KMS-11 (cell line): ENCODE results near the gene ARHGAP22.

Experiments used
- H2AFZ ChIP-seq: fragments of 200-600 bp; sonication (generic); 2 replicates; pipeline ENCODE4 v1.6.1; 2016; ENCODE audit warnings: antibody characterized with exemption, mixed run types, low read depth
- H3K27ac ChIP-seq: fragments of 200-600 bp; sonication (generic); 2 replicates; pipeline ENCODE4 v1.6.1; 2016; ENCODE audit warnings: mild to moderate bottlenecking, mixed run types
- H3K27me3 ChIP-seq: fragments of 200-600 bp; sonication (generic); 2 replicates; pipeline ENCODE4 v1.6.1; 2017; ENCODE audit warnings: mild to moderate bottlenecking, low read depth, mixed run types, moderate library complexity; ENCODE audit not compliant: insufficient read depth
- H3K36me3 ChIP-seq: fragments of 200-600 bp; sonication (generic); 2 replicates; pipeline ENCODE4 v1.6.1; 2017; ENCODE audit warnings: mild to moderate bottlenecking, mixed run types; ENCODE audit not compliant: insufficient read depth
- H3K4me1 ChIP-seq: fragments of 200-600 bp; sonication (generic); 2 replicates; pipeline ENCODE4 v1.6.1; 2016; ENCODE audit warnings: mild to moderate bottlenecking, low read depth, mixed run types; ENCODE audit not compliant: poor library complexity, severe bottlenecking
- H3K4me2 ChIP-seq: fragments of 200-600 bp; sonication (generic); 2 replicates; pipeline ENCODE4 v1.7.0; 2016; ENCODE audit warnings: mild to moderate bottlenecking, mixed run types
- H3K4me3 ChIP-seq: fragments of 200-600 bp; sonication (generic); IDR thresholded peaks from 2 replicates; pipeline ENCODE4 v1.6.1; 2017; ENCODE audit warnings: low read depth, low read length, mixed read lengths; ENCODE audit not compliant: insufficient read depth
- H3K79me2 ChIP-seq: fragments of 200-600 bp; sonication (generic); 2 replicates; pipeline ENCODE4 v1.6.1; 2016; ENCODE audit warnings: low read depth, mixed run types; ENCODE audit not compliant: insufficient read depth
- H3K9ac ChIP-seq: fragments of 200-600 bp; sonication (generic); 2 replicates; pipeline ENCODE4 v1.6.1; 2016; ENCODE audit warnings: mild to moderate bottlenecking, mixed run types
- H4K20me1 ChIP-seq: fragments of 200-600 bp; sonication (generic); 2 replicates; pipeline ENCODE4 v1.6.1; 2016; ENCODE audit warnings: mild to moderate bottlenecking, mixed run types; ENCODE audit not compliant: insufficient read depth
- TF ChIP-seq, protein P1 (sequence below): fragments of 200-600 bp; sonication (generic); conservative IDR thresholded peaks from 2 replicates; pipeline ENCODE4 v1.6.1; 2017; ENCODE audit warnings: low read depth, mild to moderate bottlenecking, antibody characterized with exemption, low read length, moderate library complexity, mixed read lengths

ARHGAP22 gene

DNA sequence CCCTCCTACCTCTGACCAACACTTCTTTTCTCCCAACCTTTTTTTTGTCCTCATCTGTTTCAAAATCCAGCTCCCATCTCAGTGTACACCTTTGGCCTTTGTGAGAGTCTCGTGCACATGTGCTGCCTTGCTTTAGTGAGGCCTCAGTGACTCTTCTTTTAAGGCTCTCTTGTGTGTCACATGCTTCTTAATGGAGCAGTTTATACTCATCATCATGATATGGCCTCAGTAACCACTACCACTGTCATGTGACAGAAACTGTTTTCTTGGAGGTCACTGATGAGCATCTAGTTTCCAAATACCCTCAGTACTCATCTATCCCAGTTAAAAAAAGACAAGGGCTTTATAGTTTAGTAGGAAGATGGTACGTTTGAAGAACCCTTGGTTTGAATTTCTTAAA lies 8.1 kb upstream of the ARHGAP22 start:
- Histone ChIP-seq H3K4me1 (peaks cover 44% of the 10 kb centered on the region), H3K4me3 (no peak overlapping the region), H3K27ac (no peak overlapping the region), H3K79me2 (no peaks in the 10 kb centered on the region), H3K9ac (no peak overlapping the region), H3K27me3 (no peaks in the 10 kb centered on the region), H2AFZ (no peak overlapping the region), H4K20me1 (no peaks in the 10 kb centered on the region), H3K4me2 (no peak overlapping the region; the same call in 1 of the 2 replicates), H3K36me3 (no peaks in the 10 kb centered on the region)
- TF ChIP-seq, protein P1, sequence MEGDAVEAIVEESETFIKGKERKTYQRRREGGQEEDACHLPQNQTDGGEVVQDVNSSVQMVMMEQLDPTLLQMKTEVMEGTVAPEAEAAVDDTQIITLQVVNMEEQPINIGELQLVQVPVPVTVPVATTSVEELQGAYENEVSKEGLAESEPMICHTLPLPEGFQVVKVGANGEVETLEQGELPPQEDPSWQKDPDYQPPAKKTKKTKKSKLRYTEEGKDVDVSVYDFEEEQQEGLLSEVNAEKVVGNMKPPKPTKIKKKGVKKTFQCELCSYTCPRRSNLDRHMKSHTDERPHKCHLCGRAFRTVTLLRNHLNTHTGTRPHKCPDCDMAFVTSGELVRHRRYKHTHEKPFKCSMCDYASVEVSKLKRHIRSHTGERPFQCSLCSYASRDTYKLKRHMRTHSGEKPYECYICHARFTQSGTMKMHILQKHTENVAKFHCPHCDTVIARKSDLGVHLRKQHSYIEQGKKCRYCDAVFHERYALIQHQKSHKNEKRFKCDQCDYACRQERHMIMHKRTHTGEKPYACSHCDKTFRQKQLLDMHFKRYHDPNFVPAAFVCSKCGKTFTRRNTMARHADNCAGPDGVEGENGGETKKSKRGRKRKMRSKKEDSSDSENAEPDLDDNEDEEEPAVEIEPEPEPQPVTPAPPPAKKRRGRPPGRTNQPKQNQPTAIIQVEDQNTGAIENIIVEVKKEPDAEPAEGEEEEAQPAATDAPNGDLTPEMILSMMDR = no peak

DNA sequence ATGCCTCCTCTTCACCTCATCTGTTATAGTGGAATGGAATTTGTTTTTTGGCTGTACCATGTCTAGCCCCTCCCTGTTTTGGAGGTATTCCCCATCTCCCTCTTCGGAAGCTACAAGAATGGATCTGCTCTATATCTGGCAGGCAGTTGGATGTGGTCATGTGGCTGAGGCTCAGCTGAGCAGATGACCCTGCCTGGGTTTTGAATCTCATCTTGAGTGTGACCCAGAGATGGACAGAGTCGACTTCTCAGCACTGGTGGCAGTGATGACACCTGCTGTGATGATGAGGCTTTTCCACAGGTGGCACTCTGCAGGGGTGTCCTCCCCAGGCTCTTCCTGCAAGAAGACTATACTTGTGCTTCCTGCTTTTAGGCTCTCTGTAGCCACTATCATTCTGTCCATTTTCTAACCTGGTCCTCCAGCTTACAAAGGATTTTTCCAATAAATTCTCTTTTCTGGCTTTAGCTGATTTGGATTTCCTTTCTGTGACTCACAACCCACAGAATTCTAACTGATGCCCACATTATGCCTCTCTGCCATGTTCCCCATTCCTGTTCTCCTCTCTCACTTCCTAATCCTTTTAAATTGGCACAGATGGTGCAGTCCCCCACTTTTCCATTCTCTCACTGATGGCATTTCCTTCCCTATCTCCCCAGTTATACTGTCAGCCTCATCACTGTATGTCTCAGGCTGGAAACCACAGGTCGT lies 7.5 kb upstream of the ARHGAP22 start:
- Histone ChIP-seq H3K4me3 (no peak overlapping the region), H3K4me2 (no peak overlapping the region), H2AFZ (no peak overlapping the region), H3K9ac (no peak overlapping the region), H3K79me2 (no peaks in the 10 kb centered on the region), H3K27ac (no peak overlapping the region), H3K4me1 (peaks cover 48% of the 10 kb centered on the region), H3K27me3 (no peaks in the 10 kb centered on the region), H4K20me1 (no peaks in the 10 kb centered on the region), H3K36me3 (no peaks in the 10 kb centered on the region)
- TF ChIP-seq, protein P1 = no peak

DNA sequence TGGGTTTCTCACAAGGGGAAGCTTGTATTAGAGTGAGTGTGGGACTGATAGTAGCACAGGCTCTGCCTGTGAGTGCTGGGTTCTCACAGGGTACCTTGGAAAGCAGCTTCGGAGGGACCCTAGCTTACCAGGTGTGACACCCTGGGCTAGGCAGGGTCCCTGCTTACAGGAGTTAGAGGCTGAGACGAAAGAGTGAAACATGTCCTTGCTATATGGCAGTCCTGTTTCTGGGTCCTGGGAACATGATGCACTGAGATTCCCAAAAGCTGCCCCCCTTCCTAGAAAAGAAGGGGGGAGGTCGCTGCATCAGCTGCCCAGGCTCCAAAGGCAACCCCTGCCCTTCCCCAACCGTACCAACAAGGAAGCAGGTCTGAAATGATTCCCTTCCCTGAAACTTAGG lies 6.3 kb upstream of the ARHGAP22 start:
- Histone ChIP-seq H3K27ac (no peak overlapping the region), H3K36me3 (no peaks in the 10 kb centered on the region)
- TF ChIP-seq, protein P1 = no peak

DNA sequence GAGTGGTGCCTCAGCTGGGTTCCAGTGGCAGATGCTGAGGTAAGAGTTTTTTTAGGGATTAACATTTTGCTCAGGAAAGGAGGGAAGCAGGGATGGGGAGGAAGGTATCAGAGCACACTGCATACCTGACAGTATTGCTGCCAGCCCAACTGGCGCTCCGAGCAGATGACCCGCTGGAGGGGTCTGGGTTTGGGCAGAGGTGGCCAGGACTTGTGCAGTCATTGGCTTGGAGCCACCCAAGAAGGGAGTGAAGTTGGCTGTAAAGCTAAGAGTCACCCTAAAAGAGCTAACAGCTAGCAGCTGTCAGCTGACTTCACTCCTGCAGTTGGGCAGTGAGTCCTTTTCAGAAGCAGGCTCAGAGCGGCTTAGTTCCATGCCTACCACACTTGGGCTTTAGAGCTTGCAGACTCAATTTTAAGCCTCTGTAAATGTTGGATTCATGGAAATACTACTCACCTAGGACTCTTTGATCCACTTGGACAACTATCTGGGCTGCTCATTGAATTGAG lies 5.8 kb upstream of the ARHGAP22 start:
- no peak overlapping the region for H3K4me2 ChIP-seq
- no peaks in the 10 kb centered on the region for H3K79me2 ChIP-seq
- no peaks in the 10 kb centered on the region for H3K27me3 ChIP-seq

More for the DNA sequence above, 6.3 kb upstream of the ARHGAP22 start:
- peaks cover 48% of the 10 kb centered on the region for H3K4me1 ChIP-seq
- no peak overlapping the region for H2AFZ ChIP-seq
- no peak overlapping the region for H3K9ac ChIP-seq
- no peak overlapping the region for H3K4me2 ChIP-seq
- no peak overlapping the region for H3K4me3 ChIP-seq
- no peaks in the 10 kb centered on the region for H3K79me2 ChIP-seq
- no peaks in the 10 kb centered on the region for H3K27me3 ChIP-seq
- H4K20me1 ChIP-seq = no peaks in the 10 kb centered on the region

More for the DNA sequence above, 5.8 kb upstream of the ARHGAP22 start:
- TF ChIP-seq, protein P1 = no peak
- Histone ChIP-seq H3K4me3 (no peak overlapping the region), H3K9ac (no peak overlapping the region), H3K36me3 (no peaks in the 10 kb centered on the region), H4K20me1 (no peaks in the 10 kb centered on the region), H2AFZ (no peak overlapping the region), H3K4me1 (peaks cover 46% of the 10 kb centered on the region), H3K27ac (no peak overlapping the region)
